NCI-H510A (cell line): ENCODE results near the gene VIPR2.

ENCODE experiments used
- DNase-seq: peaks from one replicate; lab custom pipeline; 2025; lab: John Stamatoyannopoulos, UW

VIPR2 gene

DNA sequence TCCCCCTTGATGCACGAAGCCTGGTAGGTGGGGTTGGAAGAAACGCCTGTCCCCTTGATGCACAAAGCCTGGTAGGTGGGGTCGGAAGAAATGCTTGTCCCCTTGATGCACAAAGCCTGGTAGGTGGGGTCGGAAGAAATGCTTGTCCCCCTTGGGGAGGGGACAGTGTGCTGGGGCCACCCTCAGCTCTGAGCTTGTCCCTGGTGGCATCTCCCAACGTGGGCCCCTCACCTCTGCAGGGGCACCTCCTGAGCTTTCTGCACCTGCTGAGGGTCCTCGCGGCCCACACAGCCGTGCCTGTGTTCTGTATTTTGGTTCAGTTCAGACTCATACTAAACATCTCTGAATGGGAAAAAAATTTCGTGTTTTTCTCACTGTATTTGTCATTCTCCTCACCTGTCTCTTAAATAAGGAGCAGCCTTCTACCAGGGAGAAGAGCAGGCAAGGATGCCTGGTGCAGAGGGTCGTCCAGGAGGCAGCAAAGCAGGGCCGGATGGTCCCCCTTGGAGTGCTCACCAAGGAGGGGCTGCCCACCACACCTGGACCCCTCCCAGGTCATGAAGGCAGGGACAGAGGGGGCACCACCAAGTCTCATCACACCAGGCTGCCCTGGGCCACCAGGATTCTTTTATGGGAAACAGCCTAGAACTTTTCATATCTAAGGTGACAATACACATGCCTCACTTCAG lies 24.7 kb downstream of the VIPR2 start:
- DNase-seq = no peak

DNA sequence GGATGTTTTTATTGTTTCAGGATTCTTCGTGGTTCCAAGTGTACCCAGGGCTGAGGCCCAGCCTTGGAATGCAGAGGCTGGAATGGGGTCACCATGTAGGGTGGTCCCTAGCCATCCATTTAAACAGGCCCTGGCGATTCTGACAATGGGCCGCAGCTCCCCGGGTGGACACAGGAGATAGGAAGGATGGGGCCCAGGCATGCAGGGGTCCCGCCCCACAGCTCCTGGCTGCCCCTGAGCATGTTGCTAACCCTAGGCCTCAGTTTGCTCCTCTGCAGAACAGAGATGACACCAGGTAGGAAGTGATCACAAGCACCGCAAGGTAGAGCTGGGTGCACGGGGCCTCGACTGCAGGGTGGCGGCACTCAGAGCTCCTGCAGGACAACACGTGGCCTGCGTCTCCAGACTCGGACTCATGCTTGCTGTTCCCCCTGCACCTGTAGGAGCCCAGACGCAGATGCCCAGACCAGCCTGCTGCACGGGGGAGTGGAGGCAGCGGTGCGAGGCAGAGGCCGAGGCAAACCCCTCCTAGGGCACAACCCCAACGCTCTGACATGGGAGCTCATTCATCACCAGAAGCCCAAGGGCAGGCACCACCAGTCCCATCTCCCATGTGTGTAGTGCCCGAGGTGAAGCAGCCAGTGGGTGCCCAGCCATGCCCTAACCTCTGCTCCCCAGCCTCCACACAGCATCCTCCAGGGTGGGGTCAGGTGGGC lies 25.5 kb downstream of the VIPR2 start:
- DNase-seq = no peak

- no peak for DNase-seq
Measured at GRCh38 chr7:159118623-159119022, 26.0 kb downstream of the VIPR2 start.

- DNase-seq = no peak
Measured at GRCh38 chr7:159118197-159118595, 26.5 kb downstream of the VIPR2 start.

DNA sequence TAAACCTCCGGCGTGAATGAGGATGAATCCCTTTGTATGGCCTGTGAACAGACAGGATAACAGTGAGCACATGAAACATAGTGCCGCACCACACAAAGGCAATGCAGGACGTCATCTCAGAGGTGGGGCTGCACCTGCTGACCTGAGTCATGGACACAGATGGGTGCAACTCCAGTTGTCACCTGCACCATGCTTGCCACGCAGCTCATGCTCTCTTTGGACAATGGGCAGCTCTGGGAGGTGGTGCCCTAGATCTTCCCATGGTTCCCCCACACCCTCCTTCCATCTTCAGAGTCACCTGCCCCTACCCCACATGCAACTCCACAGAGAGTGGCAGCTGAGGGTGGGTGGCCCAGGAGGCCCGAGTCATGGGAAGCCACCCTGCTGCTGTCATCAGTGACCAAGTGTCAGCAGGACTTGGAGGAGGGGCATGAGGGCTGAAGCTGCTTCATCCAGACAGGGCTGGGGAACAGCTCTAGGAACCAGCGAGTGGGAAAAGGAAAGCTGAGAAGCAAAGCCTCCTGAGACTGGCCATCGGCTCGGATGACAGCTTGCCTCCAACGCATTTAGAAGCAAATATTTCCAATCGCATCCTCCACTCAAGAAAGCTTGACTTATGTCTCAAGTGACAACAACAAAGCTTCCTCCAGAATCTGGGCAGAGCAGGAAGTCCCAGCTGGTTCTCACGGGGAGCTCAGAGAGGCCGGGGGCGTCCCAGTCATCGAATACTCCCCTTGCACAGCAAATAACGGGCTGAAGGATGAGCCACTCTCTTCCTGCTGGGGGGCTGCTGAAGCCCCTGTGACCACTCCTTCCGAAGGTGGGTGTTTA lies 27.1 kb downstream of the VIPR2 start:
- DNase-seq = no peak

DNA sequence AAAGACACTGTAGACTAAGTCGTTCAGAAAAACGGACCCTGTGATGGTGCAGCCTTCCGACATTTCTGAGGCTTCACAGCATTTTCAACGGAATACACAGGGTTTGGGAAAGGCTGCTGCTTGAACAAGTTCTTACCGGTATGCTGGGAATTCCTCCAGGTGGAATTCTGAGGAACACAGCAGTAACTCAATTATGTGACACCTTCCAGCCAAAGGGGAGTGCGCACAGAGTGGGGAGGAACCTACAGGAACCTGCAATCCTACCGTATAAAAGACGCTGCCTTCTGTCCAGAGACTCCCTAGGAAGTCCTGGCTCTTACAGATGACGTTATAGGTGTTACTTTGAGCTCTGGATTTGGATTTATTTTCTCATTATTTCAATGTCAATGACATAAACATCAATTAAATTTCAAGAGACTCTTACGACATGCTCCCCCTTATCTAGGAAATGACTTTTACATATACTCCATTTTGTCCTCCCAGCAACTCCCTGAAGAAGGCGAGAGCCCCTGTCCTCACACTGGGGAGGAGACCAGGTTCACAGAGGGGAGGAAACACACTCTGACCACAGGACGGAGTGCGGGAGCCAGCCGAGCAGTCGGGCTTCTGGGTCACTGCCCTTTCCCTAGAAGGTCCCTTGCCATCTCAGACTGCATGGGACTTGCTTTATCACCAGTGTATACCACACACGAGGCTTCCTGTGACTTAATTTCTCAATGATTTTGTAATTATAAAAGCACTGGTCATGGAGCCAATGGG lies 27.9 kb downstream of the VIPR2 start:
- no peak for DNase-seq

GRCh38 chr7:159115601-159116501 lies 28.8 kb downstream of the VIPR2 start:
- DNase-seq = no peak

- DNase-seq = no peak
Measured at GRCh38 chr7:159114981-159115380, 29.7 kb downstream of the VIPR2 start.

- no peak for DNase-seq
Measured at GRCh38 chr7:159114096-159114495, 30.6 kb downstream of the VIPR2 start.

- DNase-seq = no peak
Measured at GRCh38 chr7:159113056-159113455, 31.6 kb downstream of the VIPR2 start.

- DNase-seq = no peak
Measured at GRCh38 chr7:159112136-159113011, 32.3 kb downstream of the VIPR2 start.

DNA sequence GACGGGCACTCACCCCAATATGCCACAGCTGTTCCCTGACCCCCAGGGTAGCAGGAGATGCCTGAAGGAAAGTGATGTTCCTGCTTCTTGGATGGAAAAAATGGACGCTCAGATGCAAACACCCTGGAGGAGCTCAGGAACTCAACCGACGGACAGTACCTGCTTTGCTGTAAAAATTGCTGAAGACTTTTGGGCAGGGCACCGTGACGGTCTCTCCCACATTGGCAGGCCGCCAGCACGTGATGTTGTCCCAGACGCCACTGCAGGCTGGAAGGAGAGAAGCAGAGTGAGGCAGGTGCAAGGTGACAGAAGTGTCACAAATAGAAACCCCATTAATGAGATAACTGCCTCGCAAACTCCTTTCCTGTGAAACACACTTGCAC lies 35.0 kb downstream of the VIPR2 start:
- peak; percentile 72 for DNase-seq

DNA sequence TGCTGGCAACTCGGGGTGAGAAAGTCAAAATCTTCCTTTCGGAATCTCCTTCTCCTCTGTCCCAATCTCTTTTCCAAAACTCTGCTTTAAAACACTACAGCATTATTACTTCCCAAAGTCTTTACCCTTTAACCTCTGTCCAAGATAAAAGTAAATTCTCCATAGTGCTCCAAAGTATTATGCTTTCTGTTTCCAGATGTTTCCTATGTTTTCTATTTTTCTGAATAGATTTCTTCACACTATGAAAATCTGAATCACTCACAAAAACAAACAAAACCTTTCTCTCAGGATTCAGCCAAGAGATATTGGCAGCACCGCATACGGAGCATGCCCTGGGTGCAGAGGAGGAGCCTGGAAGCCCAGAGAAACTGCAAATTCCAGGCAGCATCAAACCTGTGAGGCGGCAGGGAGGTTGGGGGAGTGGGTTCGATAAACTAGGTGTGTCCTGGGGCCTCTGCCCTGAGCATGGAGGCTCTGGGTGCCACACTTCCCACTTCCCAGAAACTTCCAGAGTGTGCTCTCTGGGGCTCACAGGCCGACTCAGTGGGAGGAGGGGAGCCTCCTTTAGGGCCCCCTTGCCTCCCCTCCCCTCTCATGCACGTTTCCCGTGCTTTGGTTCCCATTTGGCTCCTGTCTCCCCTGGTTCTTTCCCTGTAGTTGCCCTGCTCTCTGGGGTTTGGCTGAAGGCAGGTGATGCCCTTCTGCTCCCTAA lies 35.6 kb downstream of the VIPR2 start:
- no peak for DNase-seq

DNA sequence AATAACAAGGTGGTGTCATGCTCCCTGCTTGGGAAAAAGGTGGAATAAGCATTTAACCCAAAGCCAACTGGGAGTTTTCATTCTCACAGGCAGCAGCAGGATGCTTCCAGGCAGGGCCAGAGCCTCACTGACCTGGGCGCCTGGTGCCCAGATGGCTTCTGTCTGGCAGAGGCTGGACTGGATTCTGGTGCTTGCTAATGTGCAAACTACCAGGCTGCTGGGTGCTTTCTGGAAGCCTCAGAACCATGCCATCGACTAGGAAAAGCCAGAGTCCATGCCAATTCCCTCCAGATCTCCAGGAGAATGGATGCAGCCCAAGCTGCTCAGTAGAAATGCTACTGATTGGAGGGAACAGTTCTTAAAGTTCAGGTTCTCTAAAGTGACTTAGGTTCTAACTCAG lies 36.2 kb downstream of the VIPR2 start:
- no peak for DNase-seq

- DNase-seq = no peak
Measured at GRCh38 chr7:159107161-159107892, 37.3 kb downstream of the VIPR2 start.

DNA sequence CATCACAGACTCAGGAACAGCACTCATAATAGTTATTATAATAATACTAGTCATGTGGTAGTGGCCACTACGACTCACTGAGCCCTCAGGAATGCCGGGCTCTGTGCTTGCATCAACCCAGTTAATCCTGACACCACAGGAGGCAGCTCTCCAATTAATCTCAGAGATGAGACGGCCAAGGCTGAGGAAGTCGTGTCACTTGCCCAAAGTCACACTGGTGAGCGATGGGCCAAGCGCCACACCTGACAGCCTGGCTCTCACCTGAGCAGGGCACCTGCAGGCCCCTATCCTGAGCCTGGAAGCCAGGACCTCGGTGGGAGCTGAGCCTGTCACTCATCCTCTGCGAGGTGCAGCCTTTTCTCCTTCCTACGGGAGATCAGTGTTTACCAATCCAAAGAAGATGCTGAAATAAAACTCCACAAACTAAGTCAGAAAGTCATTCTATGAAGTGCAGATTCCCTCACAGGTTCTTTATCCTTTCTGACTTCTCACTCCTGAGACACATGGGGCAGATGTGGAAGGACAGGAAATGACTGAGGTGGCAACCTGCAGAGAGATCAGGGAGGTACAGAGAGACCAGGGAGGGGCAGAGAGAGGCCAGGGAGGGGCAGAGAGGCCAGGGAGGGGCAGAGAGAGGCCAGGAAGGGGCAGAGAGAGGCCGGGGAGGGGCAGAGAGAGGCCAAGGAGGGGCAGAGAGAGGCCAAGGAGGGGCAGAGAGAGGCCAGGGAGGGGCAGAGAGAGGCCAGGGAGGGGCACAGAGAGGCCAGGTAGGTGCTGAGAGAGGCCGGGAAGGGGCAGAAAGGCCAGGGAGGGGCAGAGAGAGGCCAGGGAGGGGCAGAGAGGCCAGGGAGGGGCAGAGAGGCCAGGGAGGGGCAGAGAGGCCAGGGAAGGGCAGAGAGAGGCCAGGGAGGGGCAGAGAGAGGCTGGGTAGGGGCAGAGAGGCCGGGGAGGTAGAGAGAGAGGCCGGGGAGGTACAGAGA lies 38.5 kb downstream of the VIPR2 start:
- no peak for DNase-seq

GRCh38 chr7:159105066-159105780 lies 39.4 kb downstream of the VIPR2 start:
- no peak for DNase-seq
